ENCODE data around the gene NEURL3.

The NEURL3 gene

DNA sequence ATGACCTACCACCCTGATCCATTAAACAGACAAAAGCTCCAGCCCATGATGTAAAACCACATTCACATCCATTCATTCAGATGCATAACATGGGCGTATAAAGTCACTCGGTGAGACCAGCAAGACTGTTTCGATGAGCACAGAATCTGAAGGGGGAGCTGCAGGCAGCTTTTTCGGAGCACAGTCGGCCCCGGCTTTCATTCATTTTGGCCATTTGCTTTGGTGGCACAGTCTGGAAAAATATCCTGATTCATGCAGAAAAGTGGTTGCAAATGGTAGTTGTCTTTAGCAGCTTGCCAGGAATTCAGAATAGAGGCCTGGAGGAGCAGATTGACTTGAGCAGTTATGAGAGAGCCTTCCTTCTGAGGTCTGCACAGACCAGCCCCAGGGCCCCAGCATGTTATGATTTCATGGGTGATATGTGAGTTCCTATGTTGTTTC is 42.6 kb upstream of the NEURL3 start:
- no peaks in the 10 kb centered on the region for H3K27me3 Mint-ChIP-seq
- H3K4me1 Mint-ChIP-seq (ENCODE audit: low read depth in 2 of 2), result peaks cover 37 to 47% of the 10 kb centered on the region in 2 donors
- DNase-seq (no peak), ATAC-seq (replicated peaks) (no peak)
- peaks cover 78% of the 10 kb centered on the region for H3K36me3 Mint-ChIP-seq (ENCODE audit: insufficient read depth)
- no peaks in the 10 kb centered on the region for H3K9me3 Mint-ChIP-seq
- peak overlapping the region; percentile 73 to 78 for H3K4me3 Mint-ChIP-seq
- peak overlapping the region; percentile 87 for H3K27ac Mint-ChIP-seq

DNA sequence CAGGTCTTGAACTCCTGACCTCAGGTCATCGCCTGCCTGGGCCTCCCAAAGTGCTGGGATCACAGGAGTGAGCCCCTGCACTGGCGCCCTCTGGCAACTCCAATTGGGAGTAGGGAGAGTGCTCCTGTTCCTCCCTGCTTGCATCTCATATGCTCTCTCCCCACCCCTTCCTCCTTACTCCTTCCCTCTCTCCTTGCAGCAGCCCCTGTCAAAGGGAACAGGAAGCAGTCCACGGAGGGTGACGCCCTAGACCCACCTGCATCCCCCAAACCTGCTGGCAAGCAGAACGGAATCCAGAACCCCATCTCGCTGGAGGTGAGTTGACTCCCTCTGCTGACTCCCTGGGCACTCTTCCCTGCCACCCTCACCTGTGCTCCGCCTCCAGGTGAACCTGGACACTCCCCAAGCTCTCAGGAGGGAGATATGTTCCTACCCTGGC is 42.1 kb upstream of the NEURL3 start:
- Mint-ChIP-seq H3K4me1 (ENCODE audit: low read depth in 2 of 2) (peaks cover 42 to 50% of the 10 kb centered on the region in 2 donors), H3K4me3 (peak overlapping the region; percentile 73 to 78), H3K27ac (peak overlapping the region; percentile 87), H3K9me3 (no peaks in the 10 kb centered on the region), H3K27me3 (no peaks in the 10 kb centered on the region), H3K36me3 (ENCODE audit: insufficient read depth) (peaks cover 81% of the 10 kb centered on the region)
- ATAC-seq (replicated peaks) (no peak), DNase-seq (no peak)

DNA sequence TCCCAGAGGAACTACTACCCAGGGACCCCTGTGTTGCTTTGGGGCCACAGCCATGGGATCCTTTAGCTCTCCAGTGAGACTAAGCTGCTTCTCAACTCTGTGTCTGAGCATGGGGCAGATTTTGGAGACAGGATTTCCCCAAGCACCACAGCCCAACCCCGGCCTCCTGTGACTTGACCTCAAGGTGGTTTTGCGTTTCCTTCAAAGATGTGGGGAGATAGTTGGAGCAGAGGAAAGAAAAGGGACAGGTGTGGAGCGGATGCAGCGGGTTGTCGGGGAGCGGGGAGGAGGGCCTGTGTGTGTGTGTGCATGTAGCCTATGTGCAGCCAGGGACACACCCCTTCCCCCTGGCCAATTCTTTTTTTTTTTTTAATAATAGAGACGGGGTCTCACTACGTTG is 41.6 kb upstream of the NEURL3 start:
- H3K27ac Mint-ChIP-seq, result peak overlapping the region; percentile 87
- no peaks in the 10 kb centered on the region for H3K27me3 Mint-ChIP-seq
- no peaks in the 10 kb centered on the region for H3K9me3 Mint-ChIP-seq
- ATAC-seq (replicated peaks) (peak; percentile 67), DNase-seq (peak in 1 of 3 experiments; percentile 21)
- peaks cover 81% of the 10 kb centered on the region for H3K36me3 Mint-ChIP-seq (ENCODE audit: insufficient read depth)
- peaks cover 42 to 47% of the 10 kb centered on the region in 2 donors for H3K4me1 Mint-ChIP-seq (ENCODE audit: low read depth in 2 of 2)
- peak overlapping the region; percentile 73 to 78 for H3K4me3 Mint-ChIP-seq

DNA sequence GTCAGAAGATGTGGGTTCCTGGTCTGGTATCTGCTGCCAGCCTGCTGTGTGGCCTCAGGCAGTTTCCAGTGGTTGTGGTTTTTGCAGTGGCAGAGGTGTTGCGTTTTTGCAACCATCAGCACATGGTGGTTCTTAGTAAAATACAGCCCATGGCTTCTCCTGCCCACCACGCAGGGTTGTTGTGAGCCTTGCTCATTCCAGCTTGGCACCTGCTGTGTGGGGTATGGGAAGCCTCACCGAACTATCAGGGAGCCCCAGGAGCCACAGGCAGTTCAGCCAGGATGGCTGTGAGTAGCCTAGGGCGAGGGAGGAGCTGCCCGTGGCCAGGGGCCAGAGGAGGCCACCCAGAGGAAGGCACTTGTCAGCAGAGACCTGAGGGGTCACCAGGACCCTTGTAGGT is 41.2 kb upstream of the NEURL3 start:
- DNase-seq, result no peak
- ATAC-seq (replicated peaks), result peak; percentile 52

DNA sequence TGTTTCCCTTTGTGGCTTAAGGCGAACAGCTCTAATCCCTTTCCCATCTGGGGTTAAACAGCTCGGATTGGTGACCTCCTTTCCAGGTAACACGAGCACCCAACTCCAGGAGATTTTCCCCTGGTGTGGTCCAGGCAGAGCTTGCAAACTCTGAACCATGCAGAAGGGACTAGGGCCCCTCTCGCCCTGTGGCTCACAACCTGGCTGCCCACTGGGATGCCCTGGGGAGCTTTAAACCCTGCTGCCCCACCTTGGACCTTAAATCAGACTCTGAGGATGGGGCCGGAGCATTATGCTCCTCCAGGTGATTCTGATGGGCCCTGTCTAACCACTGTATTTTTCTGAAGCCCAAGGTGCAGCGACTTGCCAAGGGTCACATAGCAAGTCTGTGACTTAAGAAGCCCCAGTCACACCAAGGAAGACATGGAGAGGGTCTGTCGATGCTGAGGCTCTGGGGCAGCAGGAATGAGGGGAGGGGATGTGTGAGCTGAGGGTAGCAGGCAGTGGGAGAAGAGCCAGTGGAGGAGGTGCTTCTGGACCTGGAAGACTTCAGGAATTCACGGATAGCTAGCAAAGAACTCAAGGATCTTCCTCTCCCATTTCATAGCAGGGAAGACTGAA is 37.3 kb upstream of the NEURL3 start:
- Mint-ChIP-seq H3K36me3 (ENCODE audit: insufficient read depth) (peaks cover 85% of the 10 kb centered on the region), H3K27ac (peak overlapping the region; percentile 53 to 67), H3K4me3 (peak overlapping the region; percentile 21 to 41)

More for the DNA sequence above, 41.2 kb upstream of the NEURL3 start:
- Mint-ChIP-seq H3K27ac (peak overlapping the region; percentile 87), H3K36me3 (ENCODE audit: insufficient read depth) (peaks cover 81% of the 10 kb centered on the region), H3K4me3 (peak overlapping the region; percentile 73 to 78), H3K9me3 (no peaks in the 10 kb centered on the region), H3K27me3 (no peaks in the 10 kb centered on the region), H3K4me1 (ENCODE audit: low read depth in 2 of 2) (peaks cover 42 to 47% of the 10 kb centered on the region in 2 donors)

DNA sequence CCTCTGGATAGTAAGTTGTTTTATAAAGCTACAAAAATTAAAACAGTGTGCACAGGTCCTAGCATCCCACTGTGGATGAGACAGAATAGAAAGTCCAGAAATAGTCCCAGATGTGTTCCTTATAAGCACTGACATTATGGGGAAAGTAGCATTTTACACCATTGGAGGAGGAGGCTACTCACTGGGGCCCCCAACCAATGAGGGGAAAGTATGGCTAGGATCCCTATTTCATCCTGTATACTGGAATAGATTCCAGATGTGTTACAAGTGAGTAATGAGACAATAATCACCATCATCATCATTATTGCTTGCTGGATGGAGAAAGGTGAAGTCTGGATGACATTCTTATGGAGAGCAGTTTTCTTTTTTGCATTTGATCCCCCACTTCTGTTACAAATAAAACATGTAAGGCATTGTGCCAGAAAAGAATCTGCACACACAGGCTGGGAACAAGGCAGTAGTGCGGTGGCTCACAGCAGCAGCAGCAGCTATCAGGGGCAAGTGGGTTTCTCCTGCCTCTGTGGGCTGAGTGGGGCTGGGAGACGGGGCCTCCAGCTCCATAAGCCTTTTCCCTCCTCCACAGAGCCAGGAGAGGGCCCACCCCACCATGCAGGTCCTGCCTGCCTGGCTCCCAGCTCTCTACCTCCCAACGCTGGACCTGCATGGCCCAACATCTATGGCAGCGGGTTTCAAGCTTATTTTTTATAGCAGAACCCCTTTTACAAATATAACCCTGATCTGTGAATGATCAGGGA is 36.4 kb upstream of the NEURL3 start:
- Mint-ChIP-seq H3K36me3 (ENCODE audit: insufficient read depth) (peaks cover 83% of the 10 kb centered on the region), H3K4me3 (peak overlapping the region in 1 of 2 donors; percentile 23), H3K4me1 (ENCODE audit: low read depth in 2 of 2) (peaks cover 58 to 61% of the 10 kb centered on the region in 2 donors), H3K27me3 (no peaks in the 10 kb centered on the region), H3K9me3 (no peaks in the 10 kb centered on the region), H3K27ac (peak overlapping the region; percentile 53 to 67)
- DNase-seq (no peak), ATAC-seq (replicated peaks) (no peak)

More for the DNA sequence above, 37.3 kb upstream of the NEURL3 start:
- Mint-ChIP-seq H3K27me3 (no peaks in the 10 kb centered on the region), H3K9me3 (no peaks in the 10 kb centered on the region), H3K4me1 (ENCODE audit: low read depth in 2 of 2) (peaks cover 62 to 66% of the 10 kb centered on the region in 2 donors)
- DNase-seq (no peak), ATAC-seq (replicated peaks) (no peak)

DNA sequence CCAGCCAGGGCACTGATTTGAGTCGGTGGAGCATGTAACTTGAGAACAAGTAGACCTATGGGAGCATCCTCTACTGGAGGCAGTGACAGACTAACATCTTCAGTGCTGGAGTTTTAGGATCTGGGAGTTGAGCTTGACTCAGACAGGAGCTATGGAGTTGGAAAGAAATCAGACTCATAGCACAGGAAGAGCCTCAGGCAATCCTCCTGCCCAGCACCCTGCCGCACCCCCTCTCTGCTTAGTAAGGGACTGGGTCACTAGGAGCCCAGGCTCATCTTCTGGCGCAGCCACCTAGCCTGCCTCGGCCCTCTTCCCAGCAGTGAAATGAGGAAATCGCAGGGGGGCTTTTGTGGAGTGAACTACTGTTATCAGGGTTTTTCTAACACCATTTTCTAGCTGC is 35.0 kb upstream of the NEURL3 start:
- H3K9me3 Mint-ChIP-seq, result no peaks in the 10 kb centered on the region
- ATAC-seq (replicated peaks) (no peak), DNase-seq (no peak)
- H3K27me3 Mint-ChIP-seq, result no peaks in the 10 kb centered on the region
- peaks cover 73% of the 10 kb centered on the region for H3K36me3 Mint-ChIP-seq (ENCODE audit: insufficient read depth)
- H3K4me1 Mint-ChIP-seq (ENCODE audit: low read depth in 2 of 2), result peaks cover 50 to 58% of the 10 kb centered on the region in 2 donors
- peak overlapping the region; percentile 97 to 99 for H3K4me3 Mint-ChIP-seq
- H3K27ac Mint-ChIP-seq, result peak overlapping the region in 1 of 2 donors; percentile 100

DNA sequence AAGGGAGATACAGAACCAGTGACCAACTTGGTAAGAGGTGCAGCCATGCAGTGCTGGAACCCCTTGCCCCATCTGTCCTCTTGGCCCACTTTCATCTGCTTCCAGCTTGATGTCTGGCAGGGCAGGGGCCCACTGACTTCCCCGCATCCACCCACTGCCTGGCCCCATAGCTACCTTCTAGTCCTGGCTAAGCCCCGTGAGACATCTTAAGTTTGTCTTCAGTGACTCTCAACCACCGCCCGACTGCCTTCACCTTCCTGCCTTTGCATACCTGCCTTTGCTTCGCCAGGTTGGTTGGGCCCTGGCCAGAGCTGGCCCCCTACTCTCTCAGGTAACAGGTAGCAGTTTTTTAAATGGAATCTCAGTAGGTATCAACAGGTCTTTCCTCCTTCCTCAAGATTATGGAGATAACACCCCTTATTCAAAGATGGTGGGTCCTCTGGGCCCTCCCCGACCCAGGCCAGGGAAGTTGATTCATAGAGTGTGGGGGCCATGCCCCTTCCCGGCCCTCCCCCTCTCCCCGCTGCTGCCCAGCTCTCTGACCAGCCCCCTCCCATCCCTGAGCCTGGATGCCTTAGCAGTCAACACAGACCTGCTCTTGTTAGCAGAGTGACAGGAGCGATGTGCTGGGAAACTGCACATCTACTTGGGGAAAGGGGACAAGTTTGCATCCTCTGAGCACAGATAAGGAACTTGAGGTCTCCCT is 34.2 kb upstream of the NEURL3 start:
- Mint-ChIP-seq H3K9me3 (no peaks in the 10 kb centered on the region), H3K27me3 (no peaks in the 10 kb centered on the region), H3K4me3 (peak overlapping the region; percentile 97 to 99), H3K27ac (peak overlapping the region; percentile 99 to 100), H3K4me1 (ENCODE audit: low read depth in 2 of 2) (peaks cover 44 to 52% of the 10 kb centered on the region in 2 donors), H3K36me3 (ENCODE audit: insufficient read depth) (peaks cover 73% of the 10 kb centered on the region)
- DNase-seq (no peak), ATAC-seq (replicated peaks) (no peak)

DNA sequence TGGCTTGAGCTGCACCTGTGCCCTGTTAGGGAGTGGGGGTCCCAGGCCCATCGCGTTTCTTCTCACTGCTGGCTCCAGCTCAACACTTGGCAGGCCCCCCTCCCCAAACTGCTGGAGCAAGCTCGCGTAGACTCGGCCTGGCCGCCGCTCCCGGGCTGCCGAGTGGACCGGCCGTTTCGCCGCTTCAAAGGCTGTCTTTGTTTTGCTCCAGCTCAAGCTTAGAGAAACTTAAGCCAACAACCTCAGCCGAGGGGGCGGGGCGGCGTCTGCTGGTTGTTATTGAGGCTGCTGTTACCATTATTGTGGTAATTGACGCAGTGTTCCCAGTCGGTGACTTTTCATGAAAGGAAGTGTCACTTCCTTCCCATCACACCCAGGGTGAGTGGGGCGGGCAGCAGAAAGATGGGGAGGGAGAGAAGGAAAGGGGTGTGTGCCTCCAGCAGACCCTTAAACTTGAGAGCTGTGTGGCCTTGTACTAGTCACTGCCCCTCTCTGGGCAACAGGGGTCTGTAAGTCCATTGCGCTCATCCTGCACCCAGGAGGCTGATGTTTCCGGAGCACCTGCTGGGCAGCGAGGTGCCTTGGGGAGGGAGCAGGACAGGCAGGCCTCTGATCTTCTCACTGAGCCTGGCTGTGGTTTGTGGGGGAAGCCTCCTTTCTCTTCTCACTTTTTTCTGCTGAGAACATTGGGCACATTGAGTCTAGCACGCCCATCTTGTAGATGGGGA is 33.5 kb upstream of the NEURL3 start:
- peaks cover 40 to 45% of the 10 kb centered on the region in 2 donors for H3K4me1 Mint-ChIP-seq (ENCODE audit: low read depth in 2 of 2)
- H3K27ac Mint-ChIP-seq, result peak overlapping the region; percentile 99 to 100
- H3K27me3 Mint-ChIP-seq, result no peaks in the 10 kb centered on the region
- peaks cover 69% of the 10 kb centered on the region for H3K36me3 Mint-ChIP-seq (ENCODE audit: insufficient read depth)
- DNase-seq (peak; percentile 91 to 94 (median 94)), ATAC-seq (replicated peaks) (peak; percentile 56)
- no peaks in the 10 kb centered on the region for H3K9me3 Mint-ChIP-seq
- H3K4me3 Mint-ChIP-seq, result peak overlapping the region; percentile 97 to 99

DNA sequence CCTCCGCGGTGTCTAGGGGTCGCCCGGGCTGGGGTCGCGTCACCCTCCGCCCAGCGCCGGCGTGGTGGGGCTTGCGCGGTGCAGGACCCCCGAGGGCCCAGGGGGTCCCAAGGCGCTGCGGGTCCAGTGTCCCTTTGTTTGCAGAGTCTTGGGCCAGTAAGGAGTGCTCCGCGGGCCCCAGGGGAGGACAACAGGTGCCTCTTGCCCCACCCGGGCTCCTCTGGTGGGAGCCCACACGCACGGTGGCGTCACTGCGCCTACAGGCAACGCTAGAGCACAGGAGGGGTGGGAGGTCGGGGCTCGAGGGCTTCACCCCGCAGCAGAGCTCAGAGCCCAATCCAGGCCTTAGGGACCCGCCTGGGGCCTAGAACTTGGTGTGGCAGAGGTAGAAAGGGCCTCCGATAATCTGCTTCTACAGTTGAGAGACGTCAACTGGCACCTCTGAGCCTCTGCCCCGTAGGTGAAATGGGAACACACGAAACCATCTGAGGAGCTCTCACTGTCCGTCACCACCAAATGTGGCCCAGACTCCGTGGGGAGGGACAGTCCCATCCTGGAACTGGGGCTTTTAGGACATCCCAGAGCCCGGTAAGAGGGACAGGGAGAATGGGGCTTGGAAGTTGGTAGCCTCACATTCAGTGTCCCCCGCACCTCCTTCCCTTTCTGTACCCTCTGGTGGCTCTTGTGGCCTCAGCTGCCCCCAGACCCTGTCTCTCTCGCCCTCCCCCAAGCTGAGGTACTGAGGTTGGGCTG is 32.8 kb upstream of the NEURL3 start:
- H3K4me3 Mint-ChIP-seq, result peak overlapping the region; percentile 97 to 99
- peaks cover 65% of the 10 kb centered on the region for H3K36me3 Mint-ChIP-seq (ENCODE audit: insufficient read depth)
- peak overlapping the region; percentile 99 to 100 for H3K27ac Mint-ChIP-seq
- DNase-seq (peak; percentile 59 to 64 (median 61)), ATAC-seq (replicated peaks) (peak; percentile 12)
- no peaks in the 10 kb centered on the region for H3K27me3 Mint-ChIP-seq
- H3K4me1 Mint-ChIP-seq (ENCODE audit: low read depth in 2 of 2), result peaks cover 35 to 38% of the 10 kb centered on the region in 2 donors
- H3K9me3 Mint-ChIP-seq, result no peaks in the 10 kb centered on the region

DNA sequence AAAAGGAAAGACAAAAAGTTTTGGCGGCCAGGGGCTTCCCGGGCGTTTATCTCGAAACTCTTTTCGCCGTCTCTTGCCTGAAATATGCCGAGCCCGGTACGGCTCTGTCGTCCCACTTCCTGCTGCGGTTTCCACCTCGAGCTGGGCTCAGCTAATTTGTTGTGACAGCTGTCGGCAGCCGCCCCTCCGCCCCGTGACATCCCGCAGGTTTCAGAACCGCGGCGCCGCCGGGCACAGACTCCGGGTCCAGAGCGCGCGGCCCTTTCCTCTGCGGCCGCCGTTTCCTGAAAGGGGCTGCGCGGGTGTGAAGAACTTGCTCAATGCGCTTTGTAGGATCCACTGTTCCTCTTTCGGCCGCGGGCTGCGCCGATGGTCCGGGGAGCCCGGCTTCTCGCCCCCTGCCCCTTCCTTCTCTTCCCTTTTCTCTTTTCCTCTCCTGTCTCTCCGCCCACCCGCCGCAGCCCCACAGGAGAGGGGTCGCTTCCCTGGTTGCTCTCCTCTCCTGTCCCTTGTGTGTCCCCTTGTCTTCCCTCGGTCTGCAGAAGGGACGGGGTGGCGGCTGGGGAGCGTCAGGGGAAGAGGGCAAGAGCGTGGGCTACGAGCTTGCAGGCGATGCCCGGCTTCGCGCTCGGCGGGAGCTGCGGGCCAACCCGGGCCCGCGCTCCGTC is 32.0 kb upstream of the NEURL3 start:
- peak overlapping the region; percentile 97 to 99 for H3K4me3 Mint-ChIP-seq
- ATAC-seq (replicated peaks), result peak; percentile 56
- peak; percentile 89 to 91 (median 90) for DNase-seq
- H3K4me1 Mint-ChIP-seq (ENCODE audit: low read depth in 2 of 2), result peaks cover 36 to 38% of the 10 kb centered on the region in 2 donors
- peak overlapping the region; percentile 99 to 100 for H3K27ac Mint-ChIP-seq
- H3K27me3 Mint-ChIP-seq, result no peaks in the 10 kb centered on the region
- H3K36me3 Mint-ChIP-seq (ENCODE audit: insufficient read depth), result peaks cover 62% of the 10 kb centered on the region
- no peaks in the 10 kb centered on the region for H3K9me3 Mint-ChIP-seq

Data from effector memory CD8-positive, alpha-beta T cell (primary cell).